NCI-H1417 treated with DMSO at 0.1 percent for 48 hours (cell line): ENCODE results near the gene AQP12B.

Source experiments
- DNase-seq: peaks from one replicate; lab custom pipeline; 2025; lab: John Stamatoyannopoulos, UW

The AQP12B gene

DNA sequence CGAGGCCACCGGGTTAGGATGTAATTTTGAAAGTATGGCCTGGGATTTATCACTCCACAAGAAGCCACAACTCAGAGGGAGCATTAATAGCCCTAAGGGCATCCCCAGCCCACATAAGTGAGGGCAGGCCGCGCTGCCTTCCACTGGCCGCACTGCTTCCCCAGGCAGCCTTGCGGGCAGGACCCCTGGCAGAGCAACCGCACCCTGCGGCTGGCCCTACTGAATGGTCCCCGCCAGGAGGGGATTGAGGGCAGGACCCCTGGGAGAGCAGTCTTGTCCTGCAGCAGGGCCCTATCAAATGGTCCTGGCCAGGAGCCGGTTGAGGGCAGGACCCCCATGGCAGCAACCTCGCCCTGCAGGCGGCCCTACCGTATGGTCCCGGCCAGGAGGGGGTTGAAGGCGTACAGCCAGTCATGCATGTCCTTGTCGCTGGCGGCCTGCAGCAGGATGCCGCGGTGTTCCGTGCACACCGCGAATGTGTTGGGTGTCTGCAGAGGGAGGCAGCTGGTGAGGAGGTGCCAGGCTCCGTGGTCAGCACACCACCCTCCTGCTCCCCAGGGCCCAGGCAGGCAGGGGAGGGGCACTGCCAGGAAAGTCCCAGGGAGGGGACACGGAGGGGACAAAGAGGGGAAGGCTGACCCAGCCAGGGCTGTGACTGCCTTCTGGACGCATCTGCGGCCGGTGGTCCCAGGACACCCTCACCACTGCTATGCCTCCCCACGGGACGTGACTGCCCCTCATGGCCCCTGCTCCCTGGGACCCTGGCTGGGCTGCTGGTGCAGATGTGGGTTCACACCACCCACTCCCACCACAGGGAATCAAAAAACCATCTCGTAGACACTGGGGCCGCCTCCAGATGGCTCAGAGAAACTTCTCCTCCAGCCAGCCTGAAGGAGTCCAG is 35.2 kb upstream of the AQP12B start:
- no peak for DNase-seq

DNA sequence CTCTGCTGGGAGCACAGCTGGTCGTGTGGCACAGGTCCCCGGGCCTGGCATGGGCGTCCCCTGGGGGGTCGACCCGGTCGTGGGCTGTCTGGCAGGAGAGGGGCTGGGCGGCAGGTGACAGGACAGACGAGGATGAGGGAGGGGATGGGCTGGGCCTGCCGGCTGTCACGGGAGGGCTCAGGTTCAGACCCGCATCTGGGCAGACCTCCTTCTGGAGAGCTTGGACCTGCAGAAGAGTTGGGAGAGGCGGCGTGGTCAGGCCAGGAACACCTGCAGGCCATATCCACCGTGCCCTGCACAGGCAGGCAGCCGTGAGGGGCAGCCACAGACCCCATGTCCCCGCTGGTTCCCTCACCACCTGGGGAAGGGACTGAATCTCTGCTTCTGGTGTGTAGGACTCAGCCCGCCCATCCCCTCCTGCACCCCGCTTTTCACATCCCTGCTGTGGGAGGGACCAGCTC is 34.5 kb upstream of the AQP12B start:
- no peak for DNase-seq

DNA sequence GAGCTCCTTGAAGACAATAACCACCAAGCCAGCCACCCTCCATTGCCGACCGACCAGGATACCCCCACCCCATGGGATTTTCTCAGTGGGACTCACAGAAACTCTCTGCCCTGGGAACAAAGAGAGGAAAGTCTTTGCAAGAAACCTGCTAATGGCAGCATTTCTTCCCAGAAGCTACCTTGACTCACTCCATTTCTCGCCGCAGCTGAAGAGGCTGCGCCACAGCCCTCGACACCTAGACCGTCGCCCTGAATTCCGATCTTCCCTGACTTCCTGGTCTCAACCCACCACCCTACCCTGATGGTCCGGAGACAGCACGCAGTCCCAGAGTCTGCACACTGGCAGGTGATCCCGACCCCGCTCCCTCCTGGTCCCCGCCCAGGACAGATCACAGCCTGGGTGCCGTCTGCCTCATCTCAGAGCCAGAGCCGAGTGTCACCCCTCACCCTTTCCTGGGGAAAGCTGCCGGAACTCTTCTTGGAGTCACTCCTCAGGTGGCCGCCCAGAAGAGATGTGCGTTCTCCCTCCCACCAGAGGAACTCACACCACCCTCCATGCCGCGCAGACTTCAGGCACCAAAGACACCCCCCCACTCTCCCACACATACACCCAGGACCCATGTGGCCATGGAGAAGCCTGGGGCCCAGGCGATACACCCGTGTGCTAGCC is 33.6 kb upstream of the AQP12B start:
- DNase-seq: no peak

DNA sequence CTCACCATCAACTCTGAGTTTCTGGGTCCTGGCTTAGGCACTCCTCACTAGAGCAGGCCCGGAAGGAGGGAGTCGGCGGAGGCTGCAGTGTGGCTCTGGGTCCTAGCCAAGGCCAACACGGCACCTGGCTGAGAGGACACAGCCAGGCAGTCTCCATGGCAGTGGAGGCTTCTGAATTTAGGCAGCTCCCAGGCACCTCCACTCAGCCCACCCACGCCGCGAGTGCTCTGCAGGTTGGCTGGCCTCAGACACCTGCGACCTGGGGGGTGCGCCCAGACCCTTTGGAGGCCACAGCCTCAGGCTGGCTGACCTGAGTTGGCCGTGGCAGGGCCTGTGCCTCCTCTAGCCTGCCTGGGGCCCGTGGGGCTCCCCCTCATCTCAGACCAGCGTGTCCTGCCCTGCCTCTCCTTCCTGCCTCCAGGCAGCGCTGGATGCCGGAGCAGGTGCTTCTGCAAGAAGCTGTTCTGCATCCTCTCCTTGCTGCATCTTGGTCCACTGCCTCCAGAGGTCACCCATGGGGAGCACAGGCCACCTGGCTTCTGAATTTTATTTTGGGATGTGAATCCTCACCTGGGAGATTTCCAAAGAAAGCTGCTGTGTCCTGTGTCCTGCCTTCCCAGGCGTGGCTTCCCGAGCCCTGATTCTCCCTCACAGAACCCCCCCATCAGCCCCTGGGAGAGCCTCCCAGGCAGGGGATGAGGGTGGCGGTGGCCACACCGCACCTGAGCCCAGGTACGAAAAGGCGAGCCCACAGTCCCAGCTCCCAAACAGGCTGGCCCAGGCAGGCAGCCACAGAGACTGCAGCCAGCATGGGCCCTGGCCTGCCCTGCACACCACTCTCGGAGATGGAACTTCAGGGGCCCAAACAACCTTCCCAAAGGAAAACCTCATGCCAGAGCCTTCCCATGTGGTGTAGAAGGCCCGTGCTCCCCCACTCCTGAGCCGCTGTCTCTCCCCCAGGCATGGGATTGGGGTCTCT is 32.4 kb upstream of the AQP12B start:
- no peak for DNase-seq

DNA sequence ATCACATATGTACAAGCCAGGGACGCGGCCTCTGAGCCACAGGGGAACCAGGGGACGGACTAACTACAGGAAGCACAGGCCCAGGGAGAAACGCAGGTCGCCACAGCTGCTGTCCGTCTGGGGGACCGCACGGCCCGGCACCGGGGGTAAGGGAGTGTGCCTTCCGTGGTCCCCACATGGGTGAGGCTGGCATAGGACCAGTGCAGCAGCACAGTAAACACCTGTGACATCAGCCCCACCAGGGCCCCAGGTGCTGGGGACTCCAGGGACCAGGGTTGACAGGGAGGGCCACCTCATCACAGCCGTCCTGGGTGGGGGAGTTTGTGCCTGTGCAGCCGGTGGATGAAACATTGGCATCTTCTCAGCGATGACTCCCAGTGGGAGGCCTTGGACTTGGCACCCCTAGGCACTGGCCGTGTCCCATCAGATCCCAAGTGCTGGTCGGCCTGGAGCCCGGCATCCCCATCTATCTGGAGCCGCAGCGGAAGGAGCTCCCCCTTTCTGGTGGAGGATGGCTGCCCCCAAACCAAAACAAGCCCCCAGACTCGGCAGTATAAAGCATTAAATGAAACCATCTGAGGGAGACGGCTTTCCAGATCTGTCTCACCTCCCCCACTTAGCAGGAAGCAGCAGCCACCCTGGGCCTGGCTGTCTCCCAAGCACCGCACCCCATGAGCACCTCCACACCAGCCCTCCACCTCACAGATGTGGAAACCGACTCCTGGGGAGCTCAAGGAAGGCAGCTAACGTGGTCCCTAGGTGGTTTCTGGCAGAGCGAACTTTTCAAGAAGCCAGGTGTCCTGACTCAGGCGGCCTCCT is 31.5 kb upstream of the AQP12B start:
- no peak for DNase-seq

DNA sequence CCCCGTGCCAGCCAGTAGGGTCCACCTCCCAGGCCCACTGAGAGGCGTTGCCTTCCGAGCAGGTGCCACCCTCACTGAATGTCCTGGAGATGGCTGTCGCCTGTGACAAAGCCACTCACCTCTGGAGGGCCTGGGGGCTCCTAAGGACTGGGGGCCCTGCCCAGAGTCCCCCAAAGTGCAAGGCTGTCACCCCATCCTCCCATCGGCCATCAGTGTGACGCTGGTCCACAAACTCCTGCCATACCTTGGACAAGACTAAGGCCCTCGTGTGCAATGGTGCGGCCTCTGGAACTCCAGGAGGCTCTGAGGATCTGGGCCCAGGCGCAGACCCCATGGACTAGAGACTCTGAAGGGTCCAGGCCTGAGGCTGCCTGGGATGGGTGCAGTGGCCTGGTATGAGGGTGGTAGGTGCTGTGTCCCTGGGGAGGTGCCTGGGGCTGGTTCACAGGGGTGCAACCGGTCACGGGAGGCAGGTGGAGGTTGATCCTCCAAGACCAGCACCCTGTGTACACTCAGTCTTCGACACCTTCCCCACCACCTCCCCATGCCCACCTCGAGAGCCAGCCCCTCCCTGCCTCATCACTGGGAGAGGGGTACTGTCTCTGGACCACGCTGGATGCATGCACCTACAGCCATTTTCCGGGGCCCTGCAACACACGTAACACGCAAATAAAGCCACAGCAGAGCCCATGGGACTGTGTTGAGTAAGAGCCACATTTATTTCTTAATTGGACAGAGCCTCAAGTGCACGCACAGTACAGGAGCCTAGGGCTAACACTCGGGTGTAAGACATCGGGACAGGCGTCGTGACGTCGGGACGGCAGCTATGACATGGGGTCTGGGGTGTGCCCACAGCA is 30.6 kb upstream of the AQP12B start:
- DNase-seq: no peak

DNA sequence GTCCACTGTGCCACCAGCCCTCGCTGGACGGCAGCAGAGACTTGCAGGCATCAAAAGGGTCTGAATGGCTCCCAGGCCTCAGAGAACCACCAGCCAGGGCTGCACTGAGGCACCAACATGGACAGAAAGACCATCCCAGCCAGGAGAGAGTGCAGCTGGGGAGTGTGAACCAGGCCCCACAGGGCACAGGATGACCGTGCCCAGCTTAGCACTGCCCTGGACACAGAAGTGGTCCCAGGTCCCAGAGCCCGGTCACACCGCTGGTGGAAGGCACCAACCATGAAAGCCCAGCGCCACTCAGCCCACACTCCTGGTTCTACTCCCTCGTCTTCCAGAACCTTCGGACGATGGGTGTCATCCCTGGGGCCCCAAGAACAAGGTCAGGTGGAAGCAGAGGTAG is 29.4 kb upstream of the AQP12B start:
- no peak for DNase-seq

DNA sequence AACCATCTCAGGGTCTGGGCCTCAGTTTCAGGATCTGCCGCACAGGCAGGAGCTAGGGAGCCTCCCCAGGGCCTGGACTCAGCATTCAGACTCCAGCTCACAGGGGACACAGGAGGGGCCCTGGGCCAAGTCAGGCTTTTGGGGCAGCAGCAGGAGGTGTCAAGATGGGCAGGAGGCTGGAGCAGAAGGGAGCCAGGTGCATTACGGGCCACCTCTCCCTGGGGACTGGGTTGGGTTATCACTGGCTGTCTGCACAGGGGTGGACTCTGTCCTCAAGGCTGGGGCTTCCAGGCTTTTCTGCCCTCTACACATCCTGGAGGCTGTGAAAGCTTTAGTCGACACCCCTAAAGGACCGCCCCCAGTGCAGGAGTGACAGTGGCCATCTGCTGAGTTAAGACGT is 29.0 kb upstream of the AQP12B start:
- no peak for DNase-seq

DNA sequence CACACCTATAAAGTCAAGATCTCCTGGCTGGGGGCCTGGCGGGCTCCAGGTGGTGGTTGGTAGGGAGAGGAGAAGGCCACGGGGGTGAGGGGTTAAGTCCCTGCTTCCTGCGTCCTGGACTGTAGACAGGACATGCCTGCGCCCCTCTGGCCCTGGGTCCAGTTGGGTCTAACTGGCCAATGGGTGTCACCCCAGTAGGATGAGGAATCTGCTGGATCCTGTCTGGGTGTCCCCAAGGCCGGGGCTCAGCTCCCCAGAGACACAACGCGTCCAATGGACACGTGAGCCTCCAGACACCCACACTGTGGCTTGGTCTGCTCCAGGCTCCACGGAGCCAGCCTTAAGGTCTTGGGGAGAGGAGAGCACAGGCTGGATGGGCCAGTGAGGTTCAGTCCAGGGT is 28.6 kb upstream of the AQP12B start:
- DNase-seq: no peak

DNA sequence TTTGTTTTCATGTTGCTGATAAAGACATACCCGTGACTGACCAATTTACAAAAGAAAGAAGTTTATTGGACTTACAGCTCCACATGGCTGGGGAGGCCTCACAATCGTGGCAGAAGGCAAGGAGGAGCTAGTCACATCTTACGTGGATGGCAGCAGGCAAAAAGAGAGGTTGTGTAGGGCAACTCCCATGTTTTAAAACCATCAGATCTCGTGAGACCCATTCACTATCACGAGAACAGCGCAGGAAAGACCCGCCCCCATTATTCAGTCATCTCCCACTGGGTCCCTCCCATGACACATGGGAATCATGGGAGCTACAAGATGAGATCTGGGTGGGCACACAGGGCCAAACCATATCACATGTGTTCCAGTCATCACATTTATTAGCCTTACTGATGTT is 25.8 kb upstream of the AQP12B start:
- no peak for DNase-seq

DNA sequence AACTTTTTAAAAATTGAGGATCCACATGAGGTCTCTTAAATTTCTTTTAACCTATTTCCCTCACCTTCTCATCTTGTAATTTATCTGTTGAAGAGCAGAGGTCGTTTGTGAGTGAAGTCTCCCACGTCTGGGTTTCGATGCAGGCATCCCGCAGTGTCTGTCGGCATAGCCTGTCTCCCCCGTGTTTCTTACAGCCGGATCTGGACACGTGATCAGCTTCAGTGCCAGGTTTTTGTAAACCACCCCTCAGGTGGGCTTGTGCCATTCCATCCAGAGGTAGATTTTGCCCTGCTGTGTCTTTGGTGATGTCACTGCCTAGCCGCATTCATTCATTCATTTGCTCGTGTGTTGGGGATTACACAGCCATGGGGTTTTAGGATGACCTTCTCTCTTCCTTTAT is 25.1 kb upstream of the AQP12B start:
- no peak for DNase-seq

DNA sequence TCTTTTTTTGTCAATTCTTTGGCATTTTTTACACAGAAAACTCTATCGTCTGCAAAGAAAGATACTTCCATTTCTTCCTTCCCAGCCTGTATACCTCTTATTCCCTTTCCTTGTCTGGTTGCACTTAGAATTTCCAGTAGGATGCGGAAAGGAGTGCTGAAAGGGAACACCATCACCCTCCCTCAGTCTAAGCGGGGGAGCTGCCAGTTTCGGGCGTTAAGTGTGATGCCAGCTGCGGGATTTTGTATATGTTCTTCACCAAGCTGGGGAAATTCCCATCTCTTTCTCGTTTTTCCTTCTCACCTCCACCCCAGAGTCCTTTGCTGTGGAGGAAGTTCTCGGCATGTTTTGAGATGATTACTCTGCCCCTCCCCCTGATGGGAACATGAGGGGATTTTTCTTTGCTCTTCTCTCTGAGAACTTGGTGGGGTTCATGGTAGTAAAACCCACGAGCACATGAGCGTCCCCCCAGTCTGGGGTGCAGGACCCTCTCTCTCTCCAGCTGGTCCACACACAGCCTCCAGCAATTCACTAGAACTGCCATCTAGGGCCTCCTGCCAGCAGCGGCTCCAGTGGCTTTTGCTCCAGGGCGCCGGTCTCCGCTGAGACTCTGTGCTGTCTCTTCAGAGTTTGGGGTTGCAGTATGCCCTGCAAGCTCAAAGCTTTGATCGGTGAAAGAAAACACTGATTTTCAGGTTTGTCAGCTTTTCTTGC is 24.5 kb upstream of the AQP12B start:
- no peak for DNase-seq

DNA sequence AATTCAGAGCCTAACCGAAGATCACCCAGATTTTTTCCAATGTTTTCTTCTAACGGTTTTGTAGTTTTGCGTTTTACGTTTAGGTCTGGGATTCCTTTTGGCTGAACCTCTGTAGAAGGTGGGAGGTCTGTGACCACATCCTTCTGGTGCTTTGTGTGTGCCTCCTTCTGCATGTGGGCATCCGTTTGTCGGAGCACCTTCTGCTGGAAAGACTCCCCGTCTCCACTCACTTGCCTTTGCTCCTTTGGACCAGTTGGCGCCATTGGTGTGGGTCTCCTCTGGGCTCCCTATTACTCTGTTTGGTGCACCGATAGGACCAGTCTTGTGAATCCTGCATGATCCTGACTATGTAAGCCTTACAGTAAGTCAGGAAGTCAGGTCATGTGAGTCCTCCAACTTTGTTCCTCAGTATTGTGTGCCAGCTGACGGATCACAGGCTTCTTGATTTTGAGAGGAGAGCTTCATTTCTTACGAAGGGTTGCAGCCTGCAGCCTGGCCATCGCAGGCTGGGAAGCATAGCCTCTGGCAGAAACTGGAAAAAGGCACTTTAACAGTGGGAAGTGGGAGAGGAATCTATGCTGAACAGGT is 22.6 kb upstream of the AQP12B start:
- DNase-seq: no peak

DNA sequence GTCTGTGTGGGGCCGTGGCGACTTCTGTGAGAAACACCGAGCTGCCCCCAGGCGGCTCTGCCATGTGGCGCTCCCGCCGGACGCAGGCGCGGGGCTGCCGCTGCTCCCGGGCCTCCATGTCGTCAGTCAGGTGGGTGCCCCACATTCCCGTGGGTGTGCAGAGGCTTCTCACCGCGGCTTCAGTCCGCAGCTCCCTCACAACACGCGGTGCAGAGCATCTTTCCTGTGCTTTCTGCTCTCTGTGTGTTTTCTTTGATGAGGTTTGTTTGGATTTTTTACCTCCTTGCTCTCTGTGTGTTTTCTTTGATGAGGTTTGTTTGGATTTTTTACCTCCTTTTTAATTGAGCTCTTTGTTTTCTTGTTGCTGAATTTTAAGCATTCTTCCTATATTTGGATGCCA is 22.0 kb upstream of the AQP12B start:
- DNase-seq: no peak

DNA sequence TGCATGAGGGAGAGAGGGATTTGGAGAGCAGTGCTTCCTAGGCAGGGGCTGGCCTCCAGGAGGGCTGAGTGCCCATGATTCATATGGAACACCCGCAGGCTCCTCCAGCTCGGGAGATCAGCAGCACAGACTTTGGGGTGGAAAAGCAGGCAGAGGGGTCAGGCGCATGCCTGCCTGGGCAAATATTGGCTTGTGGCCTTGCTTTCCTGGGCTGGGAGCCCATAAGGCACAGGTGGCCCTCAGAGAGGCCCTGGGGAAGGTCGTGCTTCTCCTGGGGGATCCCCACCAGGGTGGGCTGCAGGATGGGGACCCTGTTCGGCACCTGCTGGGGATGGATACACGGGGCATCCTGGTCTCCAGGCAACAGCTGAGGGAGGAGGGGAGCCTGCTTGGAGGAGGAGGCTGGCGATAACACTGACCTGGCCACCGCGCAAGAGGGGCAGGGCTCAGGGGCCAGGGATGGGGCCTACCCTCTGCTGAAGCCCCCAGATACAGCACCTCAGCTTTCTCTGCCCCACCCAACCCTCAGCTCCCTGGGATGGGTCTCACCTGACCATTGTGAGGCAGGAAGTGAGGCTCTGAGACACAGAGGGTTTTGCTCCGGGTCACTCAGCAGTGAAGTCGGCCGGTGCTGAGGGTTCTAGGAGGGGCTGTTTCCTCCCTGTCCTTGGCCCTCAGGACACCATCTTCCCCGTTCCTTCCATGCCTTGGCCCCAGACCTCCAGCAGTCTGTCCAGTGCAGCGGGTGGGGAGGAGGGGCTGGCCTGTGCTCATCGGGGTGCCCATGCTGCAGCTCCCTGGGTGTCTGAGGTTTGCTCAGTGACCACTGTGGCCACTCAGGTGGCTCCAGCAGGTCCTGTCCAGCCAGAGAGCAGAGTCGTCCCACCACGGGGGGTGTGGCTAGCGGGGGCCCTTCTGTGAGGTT is 21.0 kb upstream of the AQP12B start:
- no peak for DNase-seq

DNA sequence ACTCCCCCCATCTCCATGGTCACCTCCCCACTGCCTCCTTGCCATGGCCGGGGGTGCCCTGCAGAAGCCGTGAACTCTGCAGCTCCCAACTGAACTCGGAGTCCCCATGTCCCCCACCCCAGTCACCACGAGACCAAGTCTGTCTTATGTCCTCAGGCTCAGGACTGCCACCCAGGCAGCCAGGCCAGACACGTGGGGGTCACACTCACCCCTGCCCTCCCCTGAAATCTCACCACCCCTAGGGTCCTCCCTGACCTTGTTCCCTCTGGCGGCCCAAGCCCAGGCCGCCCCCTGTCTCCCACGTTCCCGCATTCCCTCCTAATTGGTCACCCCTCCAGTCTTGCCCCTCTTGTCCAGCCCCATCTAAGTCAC is 19.9 kb upstream of the AQP12B start:
- DNase-seq: no peak

DNA sequence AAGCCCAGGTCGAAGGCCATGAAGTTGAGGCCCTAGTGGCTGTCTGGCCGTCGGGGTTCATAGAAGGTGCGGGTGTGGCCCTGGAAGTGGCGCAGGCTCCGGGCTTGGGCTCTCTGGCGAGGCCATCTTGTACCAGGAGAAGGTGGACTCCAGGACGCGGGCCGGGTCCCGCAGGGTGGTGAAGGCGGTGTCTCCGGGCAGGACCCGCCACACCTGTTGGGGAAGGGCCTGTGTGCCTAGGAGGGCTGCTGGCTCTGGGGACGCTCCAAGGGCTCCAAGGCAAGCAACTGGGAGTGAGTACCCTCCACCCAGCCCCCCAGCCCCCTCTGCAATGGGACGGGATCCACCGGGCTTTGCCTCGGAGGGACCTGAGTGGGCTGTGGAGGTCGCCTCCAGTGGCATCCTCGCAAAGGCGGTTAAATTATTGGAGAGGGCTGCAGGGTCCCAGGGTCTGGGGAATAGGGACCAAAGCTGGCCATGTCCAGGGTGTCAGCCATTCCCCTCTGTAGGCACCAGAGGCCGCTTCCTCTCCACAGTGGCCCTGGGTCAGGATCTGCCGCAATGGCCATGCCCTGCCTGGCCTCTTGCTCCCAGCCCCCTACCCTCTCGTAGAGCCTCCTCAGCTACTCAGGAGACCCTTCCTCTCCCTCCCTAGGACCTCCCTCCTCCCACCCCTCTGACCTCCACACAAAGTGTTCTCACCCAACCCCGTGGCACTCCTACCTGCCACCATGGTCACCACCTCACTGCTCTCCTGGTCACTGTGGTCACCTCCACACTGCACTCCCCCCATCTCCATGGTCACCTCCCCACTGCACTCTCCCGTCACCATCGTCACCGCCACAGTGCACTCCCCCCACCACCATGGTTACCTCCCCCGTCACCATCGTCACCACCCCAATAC is 19.3 kb upstream of the AQP12B start:
- DNase-seq: no peak
